GM21390 (cell line): Measurements from ENCODE around the gene FBXO48.

Source experiments
- ATAC-seq: cut with Tn5 transposase; IDR thresholded peaks from one replicate; pipeline ENCODE4 v1.9.1; 2021; ENCODE audit not compliant: unreplicated experiment

Gene FBXO48

DNA sequence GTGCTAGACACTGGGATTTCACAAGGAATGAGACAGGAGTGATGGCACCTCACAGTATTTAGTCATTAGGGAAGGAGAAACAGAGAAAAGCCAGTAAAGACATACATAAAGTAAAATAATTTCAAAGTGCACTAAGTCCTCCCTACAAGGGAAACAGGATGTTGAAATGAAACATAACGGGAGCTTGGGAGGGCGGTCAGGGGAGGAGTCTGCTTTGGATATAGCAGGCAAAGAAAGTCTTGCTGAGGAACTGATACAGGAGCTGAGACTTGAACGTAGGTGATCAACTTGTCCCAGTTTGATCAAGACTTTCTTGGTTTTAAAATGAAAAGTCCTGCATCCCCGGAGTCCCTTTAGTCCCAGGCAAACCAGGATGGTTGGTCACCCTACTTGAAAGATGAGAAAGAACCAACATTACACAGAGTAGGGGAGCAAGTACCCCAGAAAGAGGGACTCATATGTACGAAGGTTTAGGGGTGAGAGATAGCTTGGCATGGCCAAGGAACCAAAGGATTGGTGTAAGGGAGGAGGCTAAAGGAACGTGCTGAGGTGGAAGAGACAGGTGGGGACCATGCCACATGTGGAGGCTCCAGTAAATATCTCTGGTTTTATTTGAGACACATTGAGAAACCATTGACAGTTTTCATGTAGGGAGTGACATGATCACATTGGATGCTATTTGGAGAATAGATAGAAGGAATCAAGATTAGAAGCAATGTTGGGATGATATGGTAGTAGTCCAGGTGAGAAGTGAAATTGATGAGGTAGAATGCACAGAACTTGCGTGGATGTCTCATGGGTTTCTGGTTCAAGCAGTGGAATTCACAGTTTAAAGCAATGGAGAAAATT is 28.4 kb downstream of the FBXO48 start:
- no peak for ATAC-seq

DNA sequence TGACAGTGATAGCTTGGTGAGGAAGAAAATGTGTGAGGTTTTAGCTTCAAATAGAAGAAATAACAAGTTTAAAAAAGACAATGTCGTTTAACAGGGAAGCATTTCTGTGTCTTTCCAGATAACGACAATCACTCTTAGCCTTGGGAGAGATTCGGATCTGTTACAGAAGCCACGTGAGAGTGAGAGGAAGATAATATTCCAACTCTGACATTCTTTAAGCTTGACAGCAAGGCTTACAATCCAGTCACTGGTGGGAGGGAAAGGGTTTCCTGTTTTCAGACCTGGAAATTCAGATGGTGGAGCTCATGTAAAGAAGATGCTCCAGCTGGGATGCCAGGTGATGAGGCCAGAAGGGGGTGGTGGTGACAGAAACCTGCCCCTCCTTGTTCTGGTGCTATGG is 30.8 kb downstream of the FBXO48 start:
- no peak for ATAC-seq

DNA sequence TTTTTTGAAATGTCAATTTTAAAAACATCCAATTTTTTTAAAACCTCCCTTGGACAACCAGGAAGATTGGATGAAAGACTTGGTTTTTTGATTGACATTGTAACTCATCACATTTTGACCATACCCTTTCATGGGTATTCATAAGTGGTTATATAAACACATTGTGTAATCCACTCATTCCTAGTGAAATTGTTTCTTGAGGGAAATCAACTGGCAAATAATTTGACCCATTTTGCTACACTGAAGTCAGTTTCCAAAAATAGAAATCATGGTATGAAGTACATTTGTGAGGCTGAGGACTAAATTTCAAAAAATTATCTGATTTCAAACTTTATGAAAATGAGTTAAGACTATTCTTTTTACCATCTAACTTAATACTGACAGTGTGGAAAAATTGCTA is 31.5 kb downstream of the FBXO48 start:
- no peak for ATAC-seq

DNA sequence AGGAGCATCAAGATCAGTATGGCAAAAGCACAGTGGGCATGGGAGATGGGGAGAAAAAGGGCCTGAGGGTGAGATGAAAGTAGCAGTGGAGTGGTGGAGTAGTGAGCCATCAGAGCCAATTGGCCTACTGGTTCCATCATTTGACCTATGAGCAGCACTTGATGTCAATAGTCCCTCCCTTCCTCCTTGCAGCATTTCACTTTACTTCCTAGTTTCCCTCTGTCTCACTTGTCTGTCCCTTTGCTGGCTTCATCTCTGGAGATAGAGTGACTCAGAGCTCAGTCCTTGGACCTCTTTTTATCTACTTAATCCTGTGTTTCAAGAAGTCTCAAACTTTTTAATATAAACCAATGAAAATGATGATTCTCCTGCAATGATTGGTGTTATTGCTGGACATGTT is 32.1 kb downstream of the FBXO48 start:
- no peak for ATAC-seq

DNA sequence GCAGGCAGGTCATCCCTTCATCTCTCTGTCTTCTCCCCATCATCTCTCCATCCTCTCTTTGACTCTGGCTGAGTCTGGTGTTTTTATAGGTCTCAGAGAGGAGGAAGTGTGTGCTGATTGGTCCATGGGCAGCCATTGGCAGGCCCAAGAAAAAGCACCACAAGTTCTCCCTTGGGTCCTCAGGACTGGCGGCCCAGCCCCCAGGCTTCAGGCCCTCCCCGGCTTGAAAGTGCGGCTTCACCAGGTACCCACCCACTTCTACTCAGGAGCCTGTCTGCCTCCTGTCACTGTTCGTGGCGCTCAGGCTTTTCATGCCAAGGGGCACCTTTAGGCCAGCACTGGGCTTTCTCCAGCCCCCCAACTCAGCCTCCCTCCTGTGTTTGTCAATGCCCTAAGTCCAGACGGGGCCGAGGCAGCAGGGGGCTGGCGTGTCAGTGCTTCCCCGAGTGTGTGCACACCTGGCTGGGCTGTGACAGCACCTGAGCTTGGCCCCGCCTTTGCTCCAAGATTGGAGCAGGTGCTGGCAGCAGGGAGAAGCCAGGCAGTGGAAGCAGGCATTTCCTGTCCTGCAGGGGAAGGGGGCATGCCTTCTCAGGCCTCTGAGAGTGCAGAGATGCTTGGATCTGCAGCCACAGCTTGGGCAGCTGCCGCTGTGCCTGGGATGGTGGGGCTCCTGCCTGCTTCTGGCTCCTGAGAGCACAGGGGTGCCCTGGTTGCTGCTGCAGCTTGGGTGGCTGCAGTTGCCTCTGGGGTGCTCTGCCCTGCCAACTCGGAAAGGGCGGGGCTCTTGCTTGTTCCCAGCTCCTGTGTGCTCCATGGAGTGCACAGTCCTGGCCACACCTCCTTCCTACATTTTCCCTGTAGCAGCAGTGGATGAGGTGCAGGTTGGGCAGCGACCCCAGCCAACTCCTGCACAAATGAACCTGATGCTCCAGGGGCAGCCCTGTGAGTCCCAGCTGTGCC is 34.1 kb downstream of the FBXO48 start:
- no peak for ATAC-seq

DNA sequence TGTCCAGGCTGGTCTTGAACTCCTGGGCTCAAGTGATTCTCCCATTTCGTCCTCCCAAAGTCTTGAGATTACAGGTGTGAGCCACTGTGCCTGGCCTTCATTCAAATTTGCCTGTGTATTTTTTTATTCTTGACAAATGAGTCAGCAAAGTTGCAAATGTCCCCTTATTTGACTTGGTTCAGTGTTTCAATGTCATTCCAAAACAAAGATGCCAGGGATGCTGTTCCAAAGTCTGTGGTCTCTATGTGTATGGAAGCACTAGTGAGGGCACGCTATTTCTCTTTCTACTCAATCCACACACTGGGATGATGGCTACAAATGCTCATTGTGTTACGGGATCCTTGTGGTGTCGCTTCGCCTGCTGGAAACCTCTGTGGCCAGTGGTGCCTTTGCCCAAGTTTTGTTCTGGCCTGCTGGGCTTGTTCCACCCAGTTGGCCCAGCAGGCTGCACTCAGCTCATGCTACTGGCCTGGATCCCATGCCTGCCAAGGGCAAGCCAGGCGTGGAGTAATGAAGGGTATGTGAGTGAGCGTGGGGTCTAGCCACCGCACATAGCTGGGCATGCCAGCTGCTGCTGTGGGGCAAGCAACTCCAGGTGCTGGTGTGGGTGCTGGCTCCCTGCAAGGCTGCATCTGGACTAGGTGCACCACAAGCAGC is 35.6 kb downstream of the FBXO48 start:
- no peak for ATAC-seq

DNA sequence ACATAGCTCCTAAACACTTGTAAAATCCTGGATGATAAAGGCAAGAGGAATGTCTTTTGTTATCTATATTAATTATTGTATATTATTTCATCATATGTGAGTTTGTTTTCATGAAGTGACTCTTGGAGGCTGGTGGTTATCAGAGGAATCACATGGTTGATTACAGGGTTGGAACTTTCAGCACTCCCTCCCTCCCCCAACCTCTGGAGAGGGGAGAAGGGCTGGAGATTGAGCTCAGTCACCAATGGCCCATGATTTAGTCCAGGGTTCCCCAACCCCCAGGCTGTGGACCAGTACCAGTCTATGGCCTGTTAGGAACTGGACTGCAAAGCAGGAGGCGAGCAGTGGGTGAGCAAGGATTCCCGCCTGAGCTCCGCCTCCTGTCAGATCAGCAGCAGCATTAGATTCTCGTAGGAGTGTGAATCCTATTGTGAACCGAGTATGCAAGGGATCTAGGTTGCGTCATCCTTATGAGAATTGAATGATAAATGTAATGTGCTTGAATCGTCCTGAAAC is 37.7 kb downstream of the FBXO48 start:
- no peak for ATAC-seq

DNA sequence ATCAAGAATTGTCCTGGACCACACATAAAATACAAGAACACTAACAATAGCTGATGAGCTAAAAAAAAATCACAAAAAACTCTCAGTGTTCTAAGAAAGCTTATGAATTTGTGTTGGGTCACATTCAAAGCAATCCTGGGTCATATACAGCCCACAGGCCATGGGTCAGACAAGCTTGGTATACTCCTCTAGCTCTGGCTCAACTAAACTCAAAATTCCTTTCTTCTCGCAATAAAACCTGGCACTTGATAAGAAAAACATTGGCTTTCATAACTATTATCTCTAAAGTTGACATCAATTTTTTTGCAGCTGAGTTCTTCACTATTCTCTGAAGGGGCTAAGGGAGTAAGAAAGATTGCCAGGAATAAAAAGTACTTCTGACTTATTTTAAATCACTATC is 38.3 kb downstream of the FBXO48 start:
- ATAC-seq, result no peak

DNA sequence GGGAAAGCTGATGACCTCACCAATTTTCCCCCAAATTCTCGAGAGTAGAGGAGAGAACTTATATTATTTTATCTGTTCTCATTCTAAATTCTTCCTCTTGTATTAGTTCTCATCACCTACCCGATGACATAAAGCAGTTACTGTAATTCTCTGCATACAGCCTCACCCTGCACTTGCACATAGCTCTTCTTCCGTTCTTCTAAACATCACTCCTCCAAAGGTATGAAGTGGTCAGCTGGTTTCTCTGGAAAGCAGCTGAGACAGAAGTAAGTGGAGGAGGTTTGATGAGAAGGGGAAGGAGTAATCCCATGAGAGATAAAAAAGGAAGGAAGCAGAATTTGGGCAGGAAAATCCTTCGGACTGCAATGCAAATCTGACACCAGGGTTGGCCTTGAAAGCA is 39.0 kb downstream of the FBXO48 start:
- no peak for ATAC-seq

DNA sequence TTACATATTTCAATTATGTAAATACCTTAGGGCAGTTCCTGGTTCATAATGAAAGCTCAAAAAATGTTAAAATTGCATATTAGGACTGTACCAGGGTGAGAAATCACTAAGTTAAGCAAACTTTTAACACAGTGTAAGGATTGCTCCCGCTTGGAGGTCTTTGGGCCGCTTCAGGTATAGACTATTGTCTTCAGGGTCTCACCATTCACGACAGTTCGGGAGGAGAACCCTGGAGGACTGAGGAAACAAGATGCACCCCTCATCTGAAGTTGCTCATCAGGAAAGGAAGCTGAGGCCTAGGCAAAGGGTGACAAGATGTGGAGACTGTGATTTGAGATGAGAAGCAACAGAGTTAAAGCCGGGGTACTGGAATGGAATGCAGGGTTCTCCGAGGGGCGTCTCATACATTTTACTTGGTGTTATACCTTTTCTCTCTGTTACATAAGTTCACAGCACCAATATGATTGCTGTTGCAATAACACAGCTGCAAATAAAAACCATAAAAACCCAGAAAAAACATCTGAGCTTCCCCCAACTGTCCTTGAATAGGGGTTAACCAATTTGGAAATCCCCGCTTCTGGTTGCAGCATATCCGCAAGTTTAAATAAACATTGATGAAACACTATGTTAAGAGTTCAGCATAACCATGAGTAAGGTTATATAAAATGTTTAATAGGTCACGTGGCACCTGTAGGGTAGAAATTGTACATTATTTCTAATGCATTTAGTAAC is 40.1 kb downstream of the FBXO48 start:
- no peak for ATAC-seq

DNA sequence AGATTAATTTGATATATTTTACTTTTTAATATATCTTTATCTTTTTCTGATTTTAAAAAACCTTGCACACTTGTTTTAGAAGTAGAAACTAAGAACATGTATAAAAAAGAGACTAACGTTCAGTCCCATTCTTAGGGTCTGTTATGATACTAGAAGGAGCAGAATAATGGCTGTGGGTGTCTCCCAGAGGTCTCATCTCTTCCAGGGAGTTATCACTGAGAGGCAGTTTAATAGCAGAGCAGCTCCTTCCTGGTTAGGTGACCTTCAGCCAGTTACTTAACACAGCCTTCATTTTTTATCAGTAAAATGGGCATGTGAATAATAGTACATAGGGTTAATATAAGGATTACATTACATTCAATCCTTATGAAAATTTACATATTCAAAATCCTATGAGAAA is 40.6 kb downstream of the FBXO48 start:
- ATAC-seq, result no peak

DNA sequence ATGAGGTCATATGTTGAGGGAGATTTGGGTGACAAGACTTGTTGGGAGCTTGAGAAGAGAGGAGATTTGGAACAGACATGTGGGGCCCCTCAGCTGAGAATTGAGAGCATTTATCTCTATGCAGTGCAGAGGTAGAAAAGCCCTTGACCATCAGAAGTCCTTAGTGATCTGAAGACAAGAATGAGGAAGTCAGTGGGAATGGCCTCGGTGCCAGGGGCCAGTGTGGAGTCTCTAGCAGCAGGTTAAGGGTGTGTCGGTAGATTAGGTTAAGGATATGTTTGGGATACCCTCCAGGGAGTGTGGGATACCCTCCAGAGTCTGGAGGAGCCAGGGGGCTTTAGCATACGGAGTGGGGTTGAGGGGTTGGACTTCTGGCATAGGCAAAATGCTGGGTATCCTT is 41.6 kb downstream of the FBXO48 start:
- ATAC-seq, result no peak

DNA sequence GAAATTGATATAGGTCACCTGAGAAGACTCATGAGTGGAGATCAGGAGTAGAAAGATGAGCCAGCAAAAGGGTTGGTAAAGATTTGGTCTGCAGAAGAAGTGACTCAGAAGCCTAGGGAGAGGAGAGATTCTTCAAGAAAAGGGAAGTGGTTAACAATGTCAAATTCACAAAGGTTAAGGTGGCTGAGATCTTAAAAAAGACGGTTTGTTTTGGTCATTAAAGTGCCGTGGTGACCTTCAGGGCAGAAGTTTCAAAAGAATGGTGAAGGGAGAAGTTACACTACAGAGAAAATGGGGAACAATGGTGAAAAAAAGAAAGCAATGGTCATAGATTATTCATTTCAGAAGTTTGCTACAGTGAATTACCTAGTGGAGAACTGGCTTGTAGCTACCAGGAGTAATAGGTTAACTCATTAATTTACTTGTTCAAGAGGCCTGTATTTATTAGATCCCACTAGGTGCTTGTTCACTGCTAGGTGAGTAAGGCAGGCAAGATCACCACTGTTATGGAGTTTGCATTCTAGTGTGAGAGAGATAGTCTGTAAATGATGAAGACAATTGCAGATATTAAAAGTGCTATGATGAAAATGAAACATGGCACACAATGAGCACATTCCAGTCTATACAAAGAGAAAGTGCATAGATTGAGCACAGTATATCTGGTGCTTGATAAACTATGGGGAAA is 43.0 kb downstream of the FBXO48 start:
- ATAC-seq, result peak; percentile 79

DNA sequence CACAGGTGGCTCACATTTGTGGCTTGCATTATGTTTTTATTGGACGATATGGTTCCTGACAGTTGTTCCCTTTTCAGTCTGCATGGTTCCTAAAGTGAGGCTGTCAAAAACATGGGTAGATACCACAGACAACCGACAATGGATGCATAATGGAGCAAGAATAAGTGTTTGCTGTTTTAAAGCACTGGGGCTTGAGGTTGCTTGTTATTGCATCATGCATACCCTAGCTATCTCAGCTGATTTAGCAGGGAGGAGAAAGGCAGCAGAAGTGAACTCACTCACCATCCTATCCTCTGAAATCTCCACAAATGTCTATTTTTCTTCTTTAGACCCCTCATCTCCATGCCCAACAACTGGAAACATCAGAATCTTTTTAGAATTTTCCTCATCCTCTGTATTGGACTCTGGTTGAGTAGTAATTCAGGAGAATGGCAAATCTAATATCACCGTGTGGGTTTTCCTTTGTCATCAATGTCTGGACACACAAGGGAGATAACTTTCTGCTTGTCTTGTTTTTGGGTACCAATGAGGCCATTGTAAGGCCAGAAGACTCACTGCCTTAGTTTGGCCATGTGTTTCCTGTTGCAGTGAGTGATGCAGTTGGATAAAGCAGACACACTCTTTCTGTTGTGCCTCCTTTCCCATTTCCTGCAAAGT is 46.7 kb downstream of the FBXO48 start:
- ATAC-seq, result no peak

DNA sequence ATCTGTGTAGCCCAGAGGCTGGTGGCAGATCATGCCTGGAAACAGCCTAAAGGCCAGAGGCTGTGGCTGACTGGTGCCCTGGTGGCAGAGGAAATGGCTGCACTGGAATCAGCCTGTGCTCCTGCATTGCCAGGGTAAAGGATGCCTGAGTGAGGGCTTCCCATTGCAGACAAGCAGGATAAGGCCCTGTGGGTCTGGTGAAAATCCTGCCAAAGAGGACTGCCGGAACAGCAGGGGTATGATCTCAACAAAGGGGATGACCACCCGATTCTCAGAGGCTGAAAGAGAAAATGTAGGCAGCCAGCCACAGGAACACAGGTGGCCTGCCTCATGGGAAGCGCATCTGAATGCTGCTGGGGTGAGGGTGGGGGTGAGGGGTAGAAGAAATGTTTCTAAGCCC is 48.2 kb downstream of the FBXO48 start:
- ATAC-seq, result no peak

DNA sequence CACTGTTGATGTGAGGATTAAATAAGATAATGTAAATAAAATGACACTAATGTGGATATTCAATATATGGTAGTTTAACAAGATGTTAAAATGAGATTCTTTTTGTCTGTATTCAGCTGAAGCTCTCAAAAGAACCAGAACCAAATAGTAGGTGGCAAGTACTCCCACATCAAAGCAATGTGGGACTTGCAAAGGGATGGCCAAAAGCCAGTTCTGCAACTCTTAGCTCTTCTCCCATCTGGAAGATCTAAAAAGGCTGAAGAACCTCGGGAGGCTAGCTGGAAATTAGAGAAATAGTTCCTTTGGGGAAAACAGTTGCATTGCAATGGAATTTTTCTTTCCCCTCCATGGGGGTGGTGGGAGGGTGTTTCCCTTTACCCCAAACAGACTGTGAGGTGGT is 48.7 kb downstream of the FBXO48 start:
- no peak for ATAC-seq

DNA sequence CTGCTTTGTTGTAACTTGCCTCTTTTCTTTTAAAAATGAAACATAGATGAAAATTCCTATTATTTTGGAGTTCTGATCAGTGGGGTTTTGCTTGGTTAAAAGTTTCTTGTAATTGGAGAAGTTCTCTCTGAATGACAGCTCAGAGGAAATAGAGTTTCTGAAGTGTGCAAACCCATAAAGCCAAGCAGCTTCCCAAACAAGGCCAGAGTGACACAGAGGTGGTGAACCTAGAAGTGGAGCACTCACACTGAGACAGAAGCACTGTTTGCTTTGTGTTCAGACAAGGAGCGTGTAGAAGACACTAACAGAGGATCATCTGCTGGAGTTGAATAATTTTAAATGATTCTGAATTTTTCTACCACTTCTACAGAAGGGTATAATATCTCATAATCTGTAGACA is 49.2 kb downstream of the FBXO48 start:
- ATAC-seq, result no peak

DNA sequence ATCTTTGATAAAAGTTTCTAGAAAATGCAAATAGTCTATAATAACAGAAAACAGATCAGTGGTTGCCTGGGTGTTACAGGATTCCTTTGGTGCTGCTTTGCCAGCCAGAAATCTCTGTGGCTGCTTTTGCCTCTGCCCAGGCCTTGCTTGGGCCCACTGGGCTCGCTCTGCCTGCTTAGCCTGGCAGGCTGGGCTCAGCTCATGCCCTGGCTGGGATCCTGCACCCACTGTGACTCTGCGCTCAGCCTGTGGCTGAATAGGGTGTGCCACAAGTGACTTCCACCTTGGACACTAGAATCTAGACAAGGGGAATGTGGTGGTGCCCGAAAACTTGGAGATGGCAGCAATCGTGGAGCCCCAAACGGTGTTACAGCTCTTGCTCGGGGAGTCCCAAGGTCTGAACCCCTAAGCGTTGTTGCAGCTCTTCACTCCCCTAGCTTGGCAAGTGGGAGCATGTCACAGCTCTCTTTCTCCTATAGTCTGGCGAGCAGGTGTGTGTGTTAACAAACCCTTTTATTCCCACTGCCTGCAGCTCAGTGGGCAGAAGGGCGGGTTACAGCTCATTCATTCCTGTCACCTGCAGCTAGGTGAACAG is 50.9 kb downstream of the FBXO48 start:
- no peak for ATAC-seq

DNA sequence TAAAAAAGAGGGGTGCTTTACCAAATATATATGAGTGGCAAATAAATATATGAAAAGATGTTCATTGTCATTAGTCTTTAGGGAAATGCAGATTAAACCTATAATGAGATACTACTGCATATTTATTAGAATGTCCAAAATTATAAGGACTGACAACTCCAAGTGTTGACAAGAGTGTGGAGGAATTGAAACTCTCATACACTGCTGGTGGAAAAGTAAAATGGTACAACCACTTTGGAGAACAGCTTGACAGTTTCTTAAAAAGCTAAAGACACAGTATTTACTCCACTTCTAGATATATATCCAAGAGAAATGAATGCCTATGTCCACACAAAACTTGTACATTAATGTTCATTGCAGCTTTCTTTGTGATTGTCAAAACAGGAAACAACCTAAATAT is 51.6 kb downstream of the FBXO48 start:
- ATAC-seq, result no peak
